Neural crest cell (in vitro differentiated cells): ENCODE measurements around the gene ANKHD1. TPM values are rescaled to one million over a fixed set of nuclear protein-coding genes. Genes with fewer than 3 reads are reported as not detected.

Experiments
- DNase-seq: peaks from one replicate; pipeline ENCODE4 v3.0.0; 2021; ENCODE audit warnings: low read depth, mixed read lengths, low spot score
- H3K27ac Mint-ChIP-seq: one replicate; pipeline ENCODE4 v1.8.0; 2021; ENCODE audit warnings: mild to moderate bottlenecking, mixed read lengths; ENCODE audit not compliant: unreplicated experiment
- H3K27me3 Mint-ChIP-seq: 2 replicates; pipeline ENCODE4 v1.8.0; 2021; ENCODE audit warnings: low read depth, mild to moderate bottlenecking, mixed read lengths
- H3K36me3 Mint-ChIP-seq: 2 replicates; pipeline ENCODE4 v1.8.0; 2021; ENCODE audit warnings: low read depth, mild to moderate bottlenecking, mixed read lengths
- H3K4me1 Mint-ChIP-seq: 2 replicates; pipeline ENCODE4 v1.8.0; 2021; ENCODE audit warnings: mixed read lengths
- H3K4me3 Mint-ChIP-seq: one replicate; pipeline ENCODE4 v1.8.0; 2021; ENCODE audit warnings: mild to moderate bottlenecking, mixed read lengths
- H3K9me3 Mint-ChIP-seq: 2 replicates; pipeline ENCODE4 v1.8.0; 2021; ENCODE audit warnings: mixed read lengths
- CTCF ChIP-seq: fragments of 200-600 bp; sonication (generic); conservative IDR thresholded peaks from 2 replicates; pipeline ENCODE4 v1.5.0; 2021; ENCODE audit warnings: antibody characterized with exemption, mild to moderate bottlenecking
- long read RNA-seq: library from polyadenylated mRNA; unstranded; transcript quantifications from one replicate; pipeline ENCODE4 v2.0.0, GENCODE V29; 2020
- total RNA-seq: library from RNA; stranded (reverse); gene quantifications from 2 replicates; pipeline ENCODE4 v1.2.1, GENCODE V29; 2021

ANKHD1 gene
- 152 and 154 TPM in 2 replicates for total RNA-seq
- long read RNA-seq, partial matches to known transcripts, result 62 of 80 reads
- long read RNA-seq, other reads (novel, unspliced or antisense), result 18 of 80 reads

- TF ChIP-seq CTCF, result no peak
- no peaks in the 10 kb centered on the region for H3K36me3 Mint-ChIP-seq
- H3K9me3 Mint-ChIP-seq, result no peaks in the 10 kb centered on the region
- H3K27ac Mint-ChIP-seq, result no peak within 1 kb of the TSS
- peak; percentile 89 for DNase-seq
- H3K4me1 Mint-ChIP-seq, result peaks cover 25% of the 10 kb centered on the region
- no peak within 1 kb of the TSS for H3K4me3 Mint-ChIP-seq
- H3K27me3 Mint-ChIP-seq, result no peaks in the 10 kb centered on the region
Measured at GRCh38 chr5:140401362-140402257, at the start of gene ANKHD1. TSS of gene ANKHD1 (plus strand) at chr5:140401833. CDS start at chr5:140401968, 135 bp downstream.

GRCh38 chr5:140355546-140355945 lies 46.1 kb upstream of the ANKHD1 start:
- Mint-ChIP-seq H3K27me3 (peaks cover 7% of the 10 kb centered on the region), H3K36me3 (no peaks in the 10 kb centered on the region), H3K27ac (no peak overlapping the region), H3K4me3 (no peak overlapping the region), H3K4me1 (peaks cover 10% of the 10 kb centered on the region), H3K9me3 (no peaks in the 10 kb centered on the region)
- no peak for TF ChIP-seq CTCF
- DNase-seq, result no peak

- no peak for TF ChIP-seq CTCF
- DNase-seq, result no peak
- H3K27me3 Mint-ChIP-seq, result no peaks in the 10 kb centered on the region
- H3K27ac Mint-ChIP-seq, result no peak overlapping the region
- peaks cover 10% of the 10 kb centered on the region for H3K4me1 Mint-ChIP-seq
- H3K36me3 Mint-ChIP-seq, result no peaks in the 10 kb centered on the region
- H3K4me3 Mint-ChIP-seq, result no peak overlapping the region
- H3K9me3 Mint-ChIP-seq, result no peaks in the 10 kb centered on the region
Measured at GRCh38 chr5:140356853-140357725, 44.5 kb upstream of the ANKHD1 start.

GRCh38 chr5:140357726-140358093 lies 43.9 kb upstream of the ANKHD1 start:
- Mint-ChIP-seq H3K9me3 (no peaks in the 10 kb centered on the region), H3K4me3 (no peak overlapping the region), H3K27ac (peak overlapping the region; percentile 86), H3K36me3 (no peaks in the 10 kb centered on the region), H3K27me3 (no peaks in the 10 kb centered on the region), H3K4me1 (peaks cover 10% of the 10 kb centered on the region)
- peak; percentile 90 for TF ChIP-seq CTCF
- DNase-seq, result peak; percentile 74

- H3K27me3 Mint-ChIP-seq, result no peaks in the 10 kb centered on the region
Measured at GRCh38 chr5:140358738-140359310, 42.8 kb upstream of the ANKHD1 start.

More at GRCh38 chr5:140358738-140359310, 42.8 kb upstream of the ANKHD1 start:
- DNase-seq, result no peak
- peak; percentile 55 for TF ChIP-seq CTCF
- Mint-ChIP-seq H3K9me3 (no peaks in the 10 kb centered on the region), H3K4me1 (peaks cover 14% of the 10 kb centered on the region), H3K36me3 (no peaks in the 10 kb centered on the region), H3K27ac (peak overlapping the region; percentile 69), H3K4me3 (no peak overlapping the region)
